ENCODE measurements around the gene MSANTD1. TPM values are rescaled to one million over a fixed set of nuclear protein-coding genes. Genes with fewer than 3 reads are reported as not detected.

Gene MSANTD1
- total RNA-seq, 1 donor from 2014 or later: 1.6 TPM

DNA sequence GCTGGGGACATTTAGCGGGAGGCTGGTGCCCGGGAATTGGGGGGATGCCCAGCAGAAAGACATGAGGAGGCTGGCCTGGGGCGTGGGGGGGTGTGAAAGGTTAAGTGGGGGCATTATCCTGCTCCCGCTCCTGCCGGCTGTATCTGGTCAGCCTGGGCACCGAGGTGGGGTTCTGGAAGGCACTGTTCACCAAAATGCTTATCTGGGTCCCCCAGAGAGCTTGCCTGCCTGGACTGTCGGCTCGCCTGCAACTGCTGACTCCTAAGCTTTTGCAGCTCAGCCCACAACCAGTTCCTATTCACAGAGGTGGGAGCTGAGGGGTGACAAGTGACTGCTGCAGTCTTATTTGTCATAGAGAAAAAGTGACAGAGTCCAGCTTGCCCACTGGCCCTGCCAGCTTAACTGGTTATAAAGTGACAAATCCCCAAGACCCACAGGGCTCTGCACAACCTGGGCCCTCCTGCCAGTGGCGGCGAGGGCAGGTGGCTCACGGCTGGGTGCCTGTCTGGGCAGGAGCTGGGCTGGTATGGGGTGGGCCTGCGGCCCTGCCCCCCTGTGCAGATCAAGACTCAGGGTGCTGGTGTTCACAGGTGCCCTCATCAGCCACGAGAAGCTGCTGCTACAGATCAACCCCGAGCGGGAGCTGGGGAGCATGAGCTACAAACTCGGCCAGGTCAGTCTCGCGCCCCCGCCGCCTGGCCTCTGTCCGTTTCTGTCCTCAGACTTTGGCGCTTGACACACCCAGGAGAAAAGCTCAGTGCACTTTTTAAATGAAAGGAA, 23.7 kb upstream of the MSANTD1 start:
- no peak overlapping the region for H3K9ac ChIP-seq (ENCODE audit: low read length)
- Mint-ChIP-seq H3K27me3 (ENCODE audit: low read depth, unreplicated experiment) (no peaks in the 10 kb centered on the region), H3K4me1 (ENCODE audit: low read depth, unreplicated experiment) (peaks cover 6% of the 10 kb centered on the region), H3K4me3 (ENCODE audit: unreplicated experiment) (no peak overlapping the region), H3K36me3 (ENCODE audit: low read depth, unreplicated experiment) (peaks cover 26% of the 10 kb centered on the region), H3K9me3 (ENCODE audit: unreplicated experiment) (no peaks in the 10 kb centered on the region), H3K27ac (ENCODE audit: unreplicated experiment) (no peak overlapping the region)
- no peak for TF ChIP-seq EZH2 (IDR thresholded peaks at IDR 0.05; ENCODE audit: insufficient read depth, low read length)
- TF ChIP-seq, protein P1, sequence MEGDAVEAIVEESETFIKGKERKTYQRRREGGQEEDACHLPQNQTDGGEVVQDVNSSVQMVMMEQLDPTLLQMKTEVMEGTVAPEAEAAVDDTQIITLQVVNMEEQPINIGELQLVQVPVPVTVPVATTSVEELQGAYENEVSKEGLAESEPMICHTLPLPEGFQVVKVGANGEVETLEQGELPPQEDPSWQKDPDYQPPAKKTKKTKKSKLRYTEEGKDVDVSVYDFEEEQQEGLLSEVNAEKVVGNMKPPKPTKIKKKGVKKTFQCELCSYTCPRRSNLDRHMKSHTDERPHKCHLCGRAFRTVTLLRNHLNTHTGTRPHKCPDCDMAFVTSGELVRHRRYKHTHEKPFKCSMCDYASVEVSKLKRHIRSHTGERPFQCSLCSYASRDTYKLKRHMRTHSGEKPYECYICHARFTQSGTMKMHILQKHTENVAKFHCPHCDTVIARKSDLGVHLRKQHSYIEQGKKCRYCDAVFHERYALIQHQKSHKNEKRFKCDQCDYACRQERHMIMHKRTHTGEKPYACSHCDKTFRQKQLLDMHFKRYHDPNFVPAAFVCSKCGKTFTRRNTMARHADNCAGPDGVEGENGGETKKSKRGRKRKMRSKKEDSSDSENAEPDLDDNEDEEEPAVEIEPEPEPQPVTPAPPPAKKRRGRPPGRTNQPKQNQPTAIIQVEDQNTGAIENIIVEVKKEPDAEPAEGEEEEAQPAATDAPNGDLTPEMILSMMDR (IDR thresholded peaks at IDR 0.05; ENCODE audit: insufficient read depth, low read depth, low read length): no peak
- no peaks in the 10 kb centered on the region for H3K27me3 ChIP-seq (ENCODE audit: insufficient read depth, low read length)
- H3K4me3 ChIP-seq (ENCODE audit: insufficient read depth, low read depth, low read length): no peak overlapping the region
- DNase-seq (ENCODE audit: low read depth): no peak
- H3K4me1 ChIP-seq (ENCODE audit: insufficient read depth, low read length): no peaks in the 10 kb centered on the region
- peaks cover 13% of the 10 kb centered on the region for H4K20me1 ChIP-seq (ENCODE audit: insufficient read depth, low read length)
- H2AFZ ChIP-seq (ENCODE audit: low read depth, low read length): no peak overlapping the region
- peaks cover 39% of the 10 kb centered on the region for H3K36me3 ChIP-seq (ENCODE audit: insufficient read depth, low read length)
- H3K9me3 ChIP-seq (ENCODE audit: insufficient read depth, low read depth, low read length): peaks cover 6% of the 10 kb centered on the region
- H3K4me2 ChIP-seq (ENCODE audit: low read length): no peak overlapping the region
- no peaks in the 10 kb centered on the region for H3K79me2 ChIP-seq (ENCODE audit: insufficient read depth, low read length)
- no peak for FAIRE-seq
- no peak overlapping the region for H3K27ac ChIP-seq (ENCODE audit: low read depth, low read length)

DNA sequence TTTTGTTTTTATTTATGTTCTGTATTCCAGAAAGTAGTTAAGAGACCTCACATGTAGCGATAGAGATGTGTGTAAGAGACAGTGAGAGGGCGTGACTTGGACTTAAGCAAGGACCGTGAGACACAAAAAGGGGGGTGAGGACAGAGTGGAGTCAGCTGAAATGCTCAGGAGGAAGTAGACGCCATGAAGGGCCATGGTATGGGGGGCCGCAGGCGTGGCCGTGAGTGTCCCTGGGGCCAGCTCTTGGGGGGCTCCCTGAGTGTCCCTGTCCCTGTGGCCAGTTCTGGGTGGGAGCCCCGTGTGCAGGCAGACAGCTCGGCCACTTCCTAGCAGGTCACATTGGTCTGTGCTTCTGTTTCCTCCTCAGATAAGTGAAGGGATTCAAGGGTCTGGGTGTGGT, 23.0 kb upstream of the MSANTD1 start:
- peaks cover 6% of the 10 kb centered on the region for H3K4me1 Mint-ChIP-seq (ENCODE audit: low read depth, unreplicated experiment)
- no peak for DNase-seq (ENCODE audit: low read depth)
- Histone ChIP-seq H3K79me2 (ENCODE audit: insufficient read depth, low read length) (no peaks in the 10 kb centered on the region), H3K9ac (ENCODE audit: low read length) (no peak overlapping the region), H3K4me1 (ENCODE audit: insufficient read depth, low read length) (no peaks in the 10 kb centered on the region), H3K27ac (ENCODE audit: low read depth, low read length) (no peak overlapping the region), H3K4me2 (ENCODE audit: low read length) (no peak overlapping the region), H2AFZ (ENCODE audit: low read depth, low read length) (no peak overlapping the region), H3K36me3 (ENCODE audit: insufficient read depth, low read length) (peaks cover 40% of the 10 kb centered on the region), H3K27me3 (ENCODE audit: insufficient read depth, low read length) (no peaks in the 10 kb centered on the region), H3K4me3 (ENCODE audit: insufficient read depth, low read depth, low read length) (no peak overlapping the region), H3K9me3 (ENCODE audit: insufficient read depth, low read depth, low read length) (peaks cover 6% of the 10 kb centered on the region), H4K20me1 (ENCODE audit: insufficient read depth, low read length) (peaks cover 13% of the 10 kb centered on the region)
- no peak overlapping the region for H3K4me3 Mint-ChIP-seq (ENCODE audit: unreplicated experiment)
- H3K27me3 Mint-ChIP-seq (ENCODE audit: low read depth, unreplicated experiment): no peaks in the 10 kb centered on the region
- H3K36me3 Mint-ChIP-seq (ENCODE audit: low read depth, unreplicated experiment): peaks cover 31% of the 10 kb centered on the region
- no peak for TF ChIP-seq EZH2 (IDR thresholded peaks at IDR 0.05; ENCODE audit: insufficient read depth, low read length)
- TF ChIP-seq, protein P1 (IDR thresholded peaks at IDR 0.05; ENCODE audit: insufficient read depth, low read depth, low read length): no peak
- no peaks in the 10 kb centered on the region for H3K9me3 Mint-ChIP-seq (ENCODE audit: unreplicated experiment)
- no peak overlapping the region for H3K27ac Mint-ChIP-seq (ENCODE audit: unreplicated experiment)
- FAIRE-seq: no peak

DNA sequence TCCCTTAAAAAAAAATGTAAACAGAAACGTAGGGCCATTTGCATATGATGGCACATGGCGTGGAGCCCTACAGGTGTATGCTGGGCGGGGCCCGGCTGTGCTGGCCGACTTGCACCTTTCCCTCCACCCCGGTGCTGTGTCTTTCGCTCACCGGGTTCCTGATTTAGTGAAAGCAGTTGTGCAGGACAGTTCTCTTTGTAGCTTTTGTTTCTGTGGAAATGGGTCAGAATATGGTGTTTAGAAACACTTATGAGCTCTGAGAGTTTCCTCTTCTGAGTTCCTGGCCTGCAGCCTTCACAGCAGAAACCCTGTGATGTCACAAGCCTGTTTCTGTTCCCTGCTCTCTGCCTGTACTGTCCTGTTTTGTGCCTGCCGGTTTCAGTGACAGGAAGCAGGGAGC, 22.5 kb upstream of the MSANTD1 start:
- Mint-ChIP-seq H3K27me3 (ENCODE audit: low read depth, unreplicated experiment) (no peaks in the 10 kb centered on the region), H3K36me3 (ENCODE audit: low read depth, unreplicated experiment) (peaks cover 28% of the 10 kb centered on the region), H3K4me3 (ENCODE audit: unreplicated experiment) (no peak overlapping the region), H3K4me1 (ENCODE audit: low read depth, unreplicated experiment) (peaks cover 6% of the 10 kb centered on the region), H3K27ac (ENCODE audit: unreplicated experiment) (no peak overlapping the region), H3K9me3 (ENCODE audit: unreplicated experiment) (no peaks in the 10 kb centered on the region)
- TF ChIP-seq, protein P1 (IDR thresholded peaks at IDR 0.05; ENCODE audit: insufficient read depth, low read depth, low read length): no peak
- TF ChIP-seq EZH2 (IDR thresholded peaks at IDR 0.05; ENCODE audit: insufficient read depth, low read length): no peak
- Histone ChIP-seq H3K4me1 (ENCODE audit: insufficient read depth, low read length) (no peaks in the 10 kb centered on the region), H3K4me2 (ENCODE audit: low read length) (no peak overlapping the region), H3K27me3 (ENCODE audit: insufficient read depth, low read length) (no peaks in the 10 kb centered on the region), H4K20me1 (ENCODE audit: insufficient read depth, low read length) (peaks cover 13% of the 10 kb centered on the region), H3K4me3 (ENCODE audit: insufficient read depth, low read depth, low read length) (no peak overlapping the region), H3K9me3 (ENCODE audit: insufficient read depth, low read depth, low read length) (peaks cover 6% of the 10 kb centered on the region), H3K79me2 (ENCODE audit: insufficient read depth, low read length) (no peaks in the 10 kb centered on the region), H3K36me3 (ENCODE audit: insufficient read depth, low read length) (peaks cover 41% of the 10 kb centered on the region), H3K9ac (ENCODE audit: low read length) (no peak overlapping the region), H3K27ac (ENCODE audit: low read depth, low read length) (no peak overlapping the region), H2AFZ (ENCODE audit: low read depth, low read length) (no peak overlapping the region)
- FAIRE-seq (no peak), DNase-seq (ENCODE audit: low read depth) (no peak)
